NCI-H1694 treated with DMSO at 0.1 percent for 48 hours (cell line): ENCODE measurements around the gene TOMT.
A peak's percentile ranks its signal among the peaks of the same experiment; 100 is the strongest.

Experiments
- DNase-seq: peaks from one replicate; lab custom pipeline; 2025; lab: John Stamatoyannopoulos, UW

TOMT gene

GRCh38 chr11:72088076-72088808 lies 17.5 kb upstream of the TOMT start:
- no peak for DNase-seq

DNA sequence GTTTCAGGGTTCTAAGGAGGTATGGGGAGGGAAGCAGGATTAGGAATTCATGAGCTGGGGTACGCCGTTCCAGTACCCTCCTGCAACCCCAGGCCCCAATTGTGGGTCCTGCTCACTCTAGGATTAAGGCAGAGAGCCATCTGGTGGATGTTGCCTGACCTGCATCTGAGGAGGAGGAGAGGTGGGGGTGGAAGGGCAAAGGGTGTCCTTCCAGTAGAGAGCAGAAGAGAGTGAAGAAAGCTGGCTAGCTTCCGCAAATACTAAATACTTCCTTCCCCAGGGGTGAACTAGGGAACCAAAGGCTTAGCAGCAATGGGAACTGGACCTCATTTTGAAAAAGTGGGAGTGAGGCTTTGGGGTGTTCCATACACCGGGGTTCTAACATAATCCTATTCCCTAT lies 14.4 kb upstream of the TOMT start:
- DNase-seq: peak; percentile 66

GRCh38 chr11:72098741-72099140 lies 7.0 kb upstream of the TOMT start:
- DNase-seq: no peak

DNA sequence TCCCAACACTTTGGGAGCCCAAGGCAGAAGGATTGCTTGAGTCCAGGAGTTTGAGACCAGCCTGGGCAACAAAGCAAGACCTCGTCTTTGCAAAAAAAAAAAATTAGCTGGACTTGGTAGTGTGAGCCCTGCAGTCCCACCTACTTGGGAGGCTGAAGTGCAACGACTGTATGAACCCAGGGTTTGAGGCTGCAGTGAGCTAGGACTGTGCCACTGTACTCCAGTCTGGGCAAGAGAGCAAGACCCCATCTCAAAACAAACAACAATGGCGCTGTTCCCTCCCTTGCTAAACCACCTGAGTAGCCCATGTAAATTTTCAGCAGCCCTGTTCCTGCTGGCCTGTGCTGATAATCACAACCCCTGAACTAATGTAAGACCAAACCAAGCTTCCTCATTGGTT lies 5.7 kb upstream of the TOMT start:
- no peak for DNase-seq

DNA sequence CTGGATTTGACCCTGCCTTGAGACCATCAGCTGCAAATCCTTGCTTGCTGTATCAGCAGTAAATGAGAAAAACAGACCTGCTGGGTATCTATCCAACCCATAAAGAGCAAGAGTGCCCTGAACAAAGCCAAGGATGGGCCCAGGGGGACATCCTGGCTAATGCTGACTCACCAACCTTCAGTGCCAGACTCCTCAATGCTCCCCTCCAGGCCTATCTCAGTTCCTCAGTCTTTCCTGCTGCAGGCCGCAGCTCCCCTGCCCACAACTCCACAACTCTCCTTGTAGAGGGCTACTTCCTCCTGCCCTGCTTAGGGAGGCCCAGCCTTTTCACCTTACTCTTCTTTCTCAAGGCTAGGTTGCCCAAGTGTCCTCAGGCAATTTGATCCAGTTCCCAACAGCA lies 5.3 kb upstream of the TOMT start:
- no peak for DNase-seq

DNA sequence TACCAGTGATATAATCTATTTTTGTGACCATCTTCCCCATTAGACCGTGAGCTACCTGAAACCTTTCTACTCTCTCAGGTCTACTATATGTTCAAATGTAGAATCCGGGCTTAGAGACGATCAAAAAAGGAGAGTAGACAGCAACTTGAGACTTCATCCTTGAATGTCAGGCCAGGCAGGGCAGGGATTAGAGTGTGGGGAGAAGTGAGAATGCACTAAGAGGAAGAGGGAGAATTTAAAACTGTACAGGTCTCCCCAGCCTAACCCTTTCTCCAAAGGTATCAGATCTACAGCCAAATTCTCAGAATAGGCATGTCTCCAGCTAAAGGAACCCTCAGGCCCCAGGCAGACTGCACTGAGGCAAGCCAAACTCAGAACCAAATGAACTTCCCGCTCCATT lies 3.6 kb upstream of the TOMT start:
- DNase-seq: no peak

- DNase-seq: no peak
These were observed 3.1 kb upstream of the TOMT start for GRCh38 chr11:72102631-72102945.

DNA sequence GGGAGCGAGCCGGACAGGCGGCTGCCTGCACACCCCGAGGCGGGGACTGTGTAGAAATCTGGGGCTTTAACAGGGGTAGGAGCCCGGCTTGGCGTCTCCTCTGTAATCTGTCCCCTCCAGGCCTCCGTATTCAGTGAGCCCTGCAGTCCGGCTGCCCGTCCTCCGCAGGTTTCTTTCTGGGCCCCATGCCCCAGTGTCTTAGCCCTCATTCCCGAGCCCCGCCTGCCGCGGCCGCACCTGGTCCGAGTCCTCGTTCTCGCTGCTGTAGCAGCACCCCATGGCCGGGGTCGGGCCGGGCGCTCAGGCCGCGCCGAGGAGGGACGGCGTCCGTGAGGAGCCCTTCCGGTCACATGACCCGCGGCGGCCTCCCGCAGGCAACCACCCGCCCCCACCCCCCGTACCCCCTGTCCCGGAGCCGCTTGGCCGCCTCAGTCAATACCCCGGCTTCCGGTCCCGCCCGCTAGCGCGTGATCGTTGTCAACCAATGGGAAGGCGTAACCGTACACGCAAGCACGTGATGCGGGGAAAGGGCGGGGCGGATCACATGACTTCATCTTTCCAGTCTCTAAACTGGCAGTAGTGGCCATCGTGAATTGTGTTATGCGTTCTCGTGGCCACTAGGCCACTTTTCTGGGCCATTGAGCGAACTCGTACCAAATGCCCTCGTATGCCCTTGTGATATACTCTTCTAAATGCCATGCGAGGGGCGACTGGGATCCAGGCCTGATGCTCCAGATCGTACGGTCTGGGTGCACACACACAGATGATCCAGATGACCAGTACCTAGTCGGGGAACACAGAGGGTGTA lies 2.6 kb upstream of the TOMT start, which contains the start of gene LAMTOR1:
TSS of gene LAMTOR1 (minus strand) at position 352 of the 808 bp plus-strand sequence. CDS start at position 279, 73 bp downstream.
- DNase-seq: peak; percentile 93

DNA sequence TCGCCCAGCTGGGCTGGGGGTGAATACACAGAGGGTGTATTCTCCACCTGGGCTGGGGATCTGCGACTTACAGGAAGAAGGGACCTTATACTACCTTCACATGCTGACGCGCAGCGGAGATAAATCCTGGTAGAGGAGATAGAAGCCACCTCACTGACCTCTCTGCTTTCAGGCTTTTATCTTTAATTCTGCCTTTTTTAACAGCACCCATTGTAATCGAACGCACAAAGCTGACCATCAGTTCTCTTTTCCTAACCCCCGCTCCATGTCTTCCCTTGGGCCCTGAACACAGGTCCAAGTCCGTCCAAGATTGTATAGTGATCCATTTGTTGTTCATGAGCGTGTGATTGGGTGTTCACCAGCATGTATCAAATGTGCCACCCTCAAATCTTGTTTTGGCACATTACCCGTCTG lies 2.0 kb upstream of the TOMT start:
- no peak for DNase-seq

DNA sequence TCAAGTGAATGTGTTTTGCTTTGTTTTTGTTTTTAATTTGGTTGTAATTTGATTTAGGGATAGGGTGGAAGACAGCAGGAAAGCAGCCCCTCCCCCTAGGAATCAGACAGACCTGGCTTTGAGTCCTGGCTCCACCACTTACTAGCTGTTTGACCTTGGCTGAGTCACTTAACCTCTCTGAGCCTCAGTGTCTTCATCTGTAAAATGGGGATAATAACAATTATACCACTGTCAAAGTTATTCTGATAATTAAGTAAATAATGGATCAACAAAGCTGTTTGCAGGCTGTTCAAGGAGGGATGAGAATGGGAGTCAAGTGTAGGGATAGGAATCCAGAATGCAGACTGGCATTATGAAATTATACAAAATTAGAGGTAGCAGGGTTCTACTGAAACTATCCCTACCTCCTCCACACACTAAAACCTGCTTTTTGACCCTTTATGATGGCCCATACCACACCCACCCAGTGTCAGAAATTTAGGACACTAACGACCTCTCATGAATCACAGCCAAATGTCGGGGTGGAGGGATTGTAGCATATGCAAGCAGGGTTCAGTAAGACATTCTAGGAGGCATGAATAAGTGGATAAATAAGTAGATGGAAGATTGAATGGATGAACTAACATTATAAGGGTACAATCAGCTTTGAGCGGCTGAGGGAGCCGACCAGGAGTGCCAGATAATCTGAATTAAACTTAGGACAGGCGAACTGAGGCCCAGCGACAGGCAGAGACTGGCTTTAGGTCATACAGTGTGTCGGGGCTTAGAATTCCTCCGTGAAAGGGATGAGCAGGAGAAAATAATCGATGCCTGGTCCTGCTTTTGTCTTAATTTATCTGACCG lies 5.8 kb downstream of the TOMT start:
- DNase-seq: no peak

DNA sequence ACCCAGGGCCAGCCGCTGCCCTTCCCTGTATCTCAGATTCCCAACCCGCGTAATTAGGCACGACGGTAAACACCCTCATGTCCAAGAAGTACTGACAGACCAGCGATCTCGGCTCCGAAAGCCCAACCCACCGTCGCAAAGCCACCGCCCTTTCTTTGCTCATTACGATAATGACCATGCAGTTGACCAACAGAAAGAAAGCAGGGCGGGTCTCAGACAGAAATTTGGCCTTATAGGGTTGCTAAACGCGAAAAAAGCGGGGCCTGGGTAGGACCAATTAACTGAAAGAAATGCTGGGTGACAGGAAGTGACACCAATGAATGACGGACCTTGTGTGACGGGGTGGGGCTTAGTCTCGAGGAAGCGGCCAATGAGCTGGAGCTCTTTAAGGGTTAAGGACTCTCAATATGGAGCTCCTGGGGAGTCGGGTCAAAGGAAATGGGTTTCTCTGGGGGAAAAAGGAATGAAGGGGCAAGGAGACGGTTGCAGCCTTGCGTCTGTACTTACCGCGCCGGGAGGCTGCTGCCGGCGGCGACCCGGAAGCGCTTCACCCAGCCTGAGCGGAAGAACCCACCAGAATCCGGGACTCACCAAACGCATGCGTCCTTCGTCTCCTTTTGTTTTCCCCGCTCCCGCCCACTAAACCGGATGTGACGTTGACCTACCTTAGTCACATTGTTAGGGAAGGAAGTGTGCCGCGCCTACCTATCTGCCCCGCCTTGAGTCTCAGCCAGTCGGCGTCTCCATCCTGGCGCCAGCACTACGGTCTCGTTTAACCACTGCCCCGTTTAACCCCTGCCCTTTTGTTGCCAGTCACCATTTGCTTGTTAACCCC lies 6.6 kb downstream of the TOMT start, which contains the start of gene ANAPC15:
TSS of gene ANAPC15 (minus strand) at position 553 of the 835 bp plus-strand sequence. CDS start 1,419 bp downstream, outside the sequence.
- DNase-seq: peak; percentile 98

- no peak for DNase-seq
These were observed 7.5 kb downstream of the TOMT start for GRCh38 chr11:72112978-72113808.

GRCh38 chr11:72114570-72114969 lies 8.8 kb downstream of the TOMT start:
- DNase-seq: no peak

DNA sequence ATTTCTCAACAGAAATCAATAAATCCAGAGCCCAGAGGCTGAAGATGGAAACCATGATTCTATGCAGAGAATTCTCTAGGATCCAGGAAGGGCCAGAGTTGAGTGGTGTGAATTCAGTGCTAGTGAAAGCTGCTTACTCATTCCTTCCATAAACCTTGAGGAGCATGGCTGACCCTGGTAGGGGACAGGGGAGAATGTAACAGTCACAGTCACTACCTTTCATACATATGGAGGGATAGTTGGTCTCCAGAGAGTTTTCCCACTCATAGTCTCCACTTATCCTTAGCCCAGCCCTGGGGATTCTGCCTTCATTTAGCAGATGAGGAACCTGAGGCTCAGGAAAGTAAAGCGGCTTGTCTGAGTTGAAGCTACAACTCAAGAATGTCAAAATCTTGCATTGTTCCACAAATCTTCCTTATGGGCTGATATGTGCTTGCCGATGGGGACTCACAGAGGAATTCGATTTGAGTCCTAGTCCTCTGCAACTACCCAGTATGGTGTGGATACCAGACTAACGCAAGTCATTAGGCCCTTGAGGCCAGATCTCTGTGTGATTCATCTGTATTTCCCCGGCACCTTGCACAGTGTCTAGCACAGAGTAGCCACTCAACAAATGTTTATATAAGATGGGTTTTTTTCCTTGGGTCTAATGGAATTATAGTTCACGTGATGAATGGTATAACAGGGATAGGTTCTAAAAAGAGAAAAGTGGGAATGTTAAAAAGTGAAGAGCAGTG lies 10.5 kb downstream of the TOMT start:
- DNase-seq: no peak

DNA sequence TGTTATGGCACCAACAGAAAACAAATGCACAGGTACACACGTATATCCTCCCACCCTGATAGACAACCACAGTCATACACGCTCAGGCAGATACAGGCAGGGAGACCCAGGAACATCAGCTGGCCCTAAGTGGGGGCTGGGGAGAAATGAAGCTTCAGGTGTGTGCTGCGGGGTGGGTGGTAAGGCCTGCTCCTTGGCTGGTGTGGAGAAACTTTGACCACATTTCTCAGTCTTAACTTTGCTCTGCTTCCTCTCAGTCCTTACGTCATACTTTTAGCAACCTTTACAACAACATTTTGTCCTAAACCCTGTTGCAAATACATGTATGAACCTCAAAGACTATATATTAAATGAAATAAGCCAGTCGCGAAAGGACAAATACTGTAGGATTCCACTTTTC lies 13.5 kb downstream of the TOMT start:
- no peak for DNase-seq

GRCh38 chr11:72120930-72121329 lies 15.2 kb downstream of the TOMT start:
- no peak for DNase-seq

DNA sequence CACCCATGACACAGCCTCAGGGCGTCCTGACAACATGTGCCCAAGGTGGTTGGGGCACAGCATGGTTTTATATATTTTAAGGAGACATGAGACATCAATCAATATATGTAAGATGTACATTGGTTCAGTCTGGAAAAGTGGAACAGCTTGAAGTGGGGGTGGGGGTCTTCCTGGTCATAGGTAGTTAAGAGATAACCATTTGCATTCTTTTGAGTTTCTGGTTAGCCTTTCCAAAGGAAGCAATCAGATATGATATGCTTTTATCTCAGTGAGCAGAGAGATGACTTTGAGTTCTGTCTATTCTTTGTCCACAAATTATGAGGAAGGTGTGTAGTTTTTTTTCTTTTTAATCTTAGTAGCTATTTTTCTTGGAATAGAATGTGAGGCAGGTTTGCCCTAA lies 16.9 kb downstream of the TOMT start:
- DNase-seq: no peak

- no peak for DNase-seq
These were observed 17.5 kb downstream of the TOMT start for GRCh38 chr11:72123117-72123653.

- DNase-seq: no peak
These were observed 18.3 kb downstream of the TOMT start for GRCh38 chr11:72124046-72124445.

- no peak for DNase-seq
These were observed 20.2 kb downstream of the TOMT start for GRCh38 chr11:72125956-72126355.
